Measurements from ENCODE around the gene SELENOV. TPM values are rescaled to one million over a fixed set of nuclear protein-coding genes. Genes with fewer than 3 reads are reported as not detected.

SELENOV gene
- total RNA-seq, 4 donors from 2014 or later = not detected

GRCh38 chr19:39501340-39501739 is 13.6 kb upstream of the SELENOV start:
- Histone ChIP-seq H3K36me3 (no peaks in the 10 kb centered on the region), H3K4me3 (no peak overlapping the region), H3K4me1 (peaks cover 0 to 26% (median 15%) of the 10 kb centered on the region in 4 donors), H3K27me3 (peaks cover 0 to 17% of the 10 kb centered on the region in 2 donors), H3K27ac (no peak overlapping the region), H3K9me3 (no peaks in the 10 kb centered on the region)
- DNase-seq = no peak
- TF ChIP-seq, protein P1, sequence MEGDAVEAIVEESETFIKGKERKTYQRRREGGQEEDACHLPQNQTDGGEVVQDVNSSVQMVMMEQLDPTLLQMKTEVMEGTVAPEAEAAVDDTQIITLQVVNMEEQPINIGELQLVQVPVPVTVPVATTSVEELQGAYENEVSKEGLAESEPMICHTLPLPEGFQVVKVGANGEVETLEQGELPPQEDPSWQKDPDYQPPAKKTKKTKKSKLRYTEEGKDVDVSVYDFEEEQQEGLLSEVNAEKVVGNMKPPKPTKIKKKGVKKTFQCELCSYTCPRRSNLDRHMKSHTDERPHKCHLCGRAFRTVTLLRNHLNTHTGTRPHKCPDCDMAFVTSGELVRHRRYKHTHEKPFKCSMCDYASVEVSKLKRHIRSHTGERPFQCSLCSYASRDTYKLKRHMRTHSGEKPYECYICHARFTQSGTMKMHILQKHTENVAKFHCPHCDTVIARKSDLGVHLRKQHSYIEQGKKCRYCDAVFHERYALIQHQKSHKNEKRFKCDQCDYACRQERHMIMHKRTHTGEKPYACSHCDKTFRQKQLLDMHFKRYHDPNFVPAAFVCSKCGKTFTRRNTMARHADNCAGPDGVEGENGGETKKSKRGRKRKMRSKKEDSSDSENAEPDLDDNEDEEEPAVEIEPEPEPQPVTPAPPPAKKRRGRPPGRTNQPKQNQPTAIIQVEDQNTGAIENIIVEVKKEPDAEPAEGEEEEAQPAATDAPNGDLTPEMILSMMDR (IDR thresholded peaks at IDR 0.05) = no peak
- no peak for TF ChIP-seq POLR2A (IDR thresholded peaks at IDR 0.05)

DNA sequence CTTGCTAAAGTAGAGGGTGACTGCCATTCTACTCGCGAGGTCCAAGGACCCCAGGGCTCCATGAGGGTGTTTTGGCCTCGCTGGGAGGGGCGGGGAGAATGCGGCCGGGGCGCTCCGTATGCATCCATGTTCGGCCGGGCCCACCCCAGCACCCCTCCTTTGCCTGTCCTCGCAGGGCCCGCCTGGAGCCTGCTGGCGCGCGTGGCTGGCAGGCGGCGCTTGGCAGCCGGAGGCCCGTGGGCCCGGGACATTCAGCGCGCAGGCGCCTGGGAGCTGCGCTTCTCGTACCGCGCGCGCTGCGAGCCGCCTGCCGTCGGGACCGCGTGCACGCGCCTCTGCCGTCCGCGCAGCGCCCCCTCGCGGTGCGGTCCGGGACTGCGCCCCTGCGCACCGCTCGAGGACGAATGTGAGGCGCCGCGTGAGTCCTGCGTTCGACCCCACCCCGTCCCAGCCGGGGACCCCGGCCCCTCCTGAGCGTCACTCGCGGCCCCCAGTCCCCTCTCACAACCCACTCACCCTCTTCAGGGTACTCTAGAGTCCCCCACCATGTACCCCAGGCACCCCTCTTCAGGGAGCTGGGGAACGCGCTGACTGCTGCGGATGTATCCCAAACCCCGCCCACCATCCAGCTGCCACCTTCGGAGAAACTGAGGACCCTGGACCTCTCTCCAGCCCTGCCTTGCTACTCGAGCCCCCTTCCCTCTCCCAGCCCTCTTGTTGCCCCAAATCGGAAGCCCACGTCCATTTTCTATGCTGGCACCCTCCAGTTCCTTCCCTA is 12.1 kb upstream of the SELENOV start:
- Histone ChIP-seq H3K9me3 (no peaks in the 10 kb centered on the region), H3K4me3 (peak overlapping the region in 1 of 4 donors; percentile 9), H3K36me3 (no peaks in the 10 kb centered on the region), H3K27ac (no peak overlapping the region), H3K4me1 (peaks cover 0 to 25% (median 16%) of the 10 kb centered on the region in 4 donors), H3K27me3 (peaks cover 0 to 24% of the 10 kb centered on the region in 2 donors)
- TF ChIP-seq, protein P1 (IDR thresholded peaks at IDR 0.05) = peak; percentile 77 to 94 (median 86)
- TF ChIP-seq POLR2A (IDR thresholded peaks at IDR 0.05) = no peak
- DNase-seq = peak; percentile 40 to 76 (median 71)

DNA sequence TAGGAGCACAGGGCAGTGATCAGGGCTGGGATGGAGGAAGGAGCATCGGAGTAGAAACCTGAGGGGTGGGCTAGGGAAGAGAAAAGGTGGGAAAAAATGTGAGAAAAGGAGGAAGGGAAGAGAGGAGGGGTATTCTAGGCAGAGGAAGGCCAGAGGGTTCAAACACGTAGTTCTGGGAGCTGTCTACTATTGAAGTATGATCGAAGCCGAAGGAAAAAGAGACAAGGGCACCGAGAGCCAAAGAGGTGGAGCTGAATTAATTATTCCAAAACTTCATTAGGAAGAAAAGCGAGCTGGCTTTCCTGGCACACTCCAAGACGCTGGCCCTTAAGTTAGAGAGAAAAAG is 8.4 kb upstream of the SELENOV start:
- no peak for DNase-seq
- no peaks in the 10 kb centered on the region for H3K36me3 ChIP-seq
- no peaks in the 10 kb centered on the region for H3K9me3 ChIP-seq
- peaks cover 0 to 17% of the 10 kb centered on the region in 2 donors for H3K27me3 ChIP-seq
- peaks cover 0 to 9% (median 3%) of the 10 kb centered on the region in 4 donors for H3K4me1 ChIP-seq
- H3K4me3 ChIP-seq = peak overlapping the region in 3 of 4 donors; percentile 41 to 53 (median 50)
- H3K27ac ChIP-seq = no peak overlapping the region
- TF ChIP-seq POLR2A (IDR thresholded peaks at IDR 0.05) = no peak
- TF ChIP-seq, protein P1 (IDR thresholded peaks at IDR 0.05) = no peak

- Histone ChIP-seq H3K36me3 (no peaks in the 10 kb centered on the region), H3K9me3 (no peaks in the 10 kb centered on the region), H3K4me1 (peaks cover 0 to 9% (median 3%) of the 10 kb centered on the region in 4 donors), H3K27me3 (peaks cover 0 to 17% of the 10 kb centered on the region in 2 donors), H3K4me3 (peak overlapping the region; percentile 32 to 53 (median 46)), H3K27ac (no peak overlapping the region)
- TF ChIP-seq POLR2A (IDR thresholded peaks at IDR 0.05) = no peak
- peak in 1 of 3 donors; percentile 53 for DNase-seq
Observed at GRCh38 chr19:39506944-39507714, 7.8 kb upstream of the SELENOV start.

DNA sequence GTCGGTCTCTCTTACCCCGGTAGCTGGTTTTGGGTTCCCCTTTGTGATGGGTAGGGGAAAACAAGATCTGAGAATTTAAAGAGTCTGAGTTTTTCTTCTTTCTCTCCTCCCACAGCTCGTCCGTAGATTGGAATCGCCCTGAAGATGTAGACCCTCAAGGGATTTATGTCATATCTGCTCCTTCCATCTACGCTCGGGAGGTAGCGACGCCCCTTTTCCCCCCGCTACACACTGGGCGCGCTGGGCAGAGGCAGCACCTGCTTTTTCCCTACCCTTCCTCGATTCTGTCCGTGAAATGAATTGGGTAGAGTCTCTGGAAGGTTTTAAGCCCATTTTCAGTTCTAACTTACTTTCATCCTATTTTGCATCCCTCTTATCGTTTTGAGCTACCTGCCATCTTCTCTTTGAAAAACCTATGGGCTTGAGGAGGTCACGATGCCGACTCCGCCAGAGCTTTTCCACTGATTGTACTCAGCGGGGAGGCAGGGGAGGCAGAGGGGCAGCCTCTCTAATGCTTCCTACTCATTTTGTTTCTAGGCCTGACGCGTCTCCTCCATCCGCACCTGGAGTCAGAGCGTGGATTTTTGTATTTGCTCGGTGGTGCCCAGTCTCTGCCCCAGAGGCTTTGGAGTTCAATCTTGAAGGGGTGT is 7.1 kb upstream of the SELENOV start:
- H3K36me3 ChIP-seq = no peaks in the 10 kb centered on the region
- no peak overlapping the region for H3K27ac ChIP-seq
- H3K27me3 ChIP-seq = peaks cover 0 to 17% of the 10 kb centered on the region in 2 donors
- peak overlapping the region in 3 of 4 donors; percentile 32 to 53 (median 41) for H3K4me3 ChIP-seq
- no peaks in the 10 kb centered on the region for H3K9me3 ChIP-seq
- H3K4me1 ChIP-seq = peaks cover 0 to 9% (median 1%) of the 10 kb centered on the region in 4 donors
- DNase-seq = no peak
- TF ChIP-seq, protein P1 (IDR thresholded peaks at IDR 0.05) = no peak
- no peak for TF ChIP-seq POLR2A (IDR thresholded peaks at IDR 0.05)

Data from Peyer's patch (tissue), 4 donors.